ENCODE data around the gene SH2D3C.
"Not testable (repeated sequence)": the region's sequence is repeated elsewhere in the genome, so short reads cannot be mapped to it uniquely, and the experiment has no call there.

Gene SH2D3C

GRCh38 chr9:127783111-127784008, 4.9 kb upstream of the SH2D3C start:
- no peak for FAIRE-seq

GRCh38 chr9:127781806-127782205, 3.3 kb upstream of the SH2D3C start:
- no peak for FAIRE-seq

- FAIRE-seq: not testable (repeated sequence)
These were observed 2.4 kb upstream of the SH2D3C start for GRCh38 chr9:127780909-127781308.

DNA sequence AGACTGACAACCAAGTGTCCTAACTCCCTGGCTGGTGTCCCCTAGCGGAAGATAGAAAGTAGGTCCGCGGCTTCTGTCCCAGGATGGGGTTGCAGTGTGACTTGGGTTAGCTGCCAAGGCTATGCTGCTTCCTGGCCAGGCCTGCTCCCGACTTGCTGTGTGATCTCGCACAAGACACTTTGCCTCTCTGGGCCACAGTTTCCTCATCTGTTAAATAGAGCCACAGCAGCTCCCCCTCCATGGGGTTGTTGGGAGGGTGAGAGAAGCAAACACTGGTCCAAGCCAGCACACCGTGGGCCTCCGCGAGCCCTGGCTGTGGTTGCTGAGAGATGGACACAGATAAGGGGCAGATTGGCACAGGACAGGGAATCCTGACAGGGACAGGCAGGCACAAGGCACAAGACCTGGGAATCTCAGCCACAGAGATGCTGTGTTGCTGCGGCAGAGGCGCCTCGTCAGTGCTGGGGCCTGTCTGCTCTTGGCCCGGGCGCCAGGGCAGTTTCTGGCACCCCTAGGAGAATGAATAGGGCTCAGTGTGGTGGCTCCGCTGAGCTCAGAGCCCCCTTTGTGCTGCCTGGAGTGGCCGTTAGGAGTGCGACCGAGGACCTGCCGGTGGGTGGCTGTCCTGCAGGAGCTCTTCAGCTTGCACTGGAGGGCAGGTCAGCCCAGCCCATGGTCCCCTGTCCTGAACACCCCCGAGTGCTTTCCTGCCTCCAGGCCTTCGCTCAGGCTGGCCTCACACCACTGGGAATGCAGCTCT, 1.8 kb upstream of the SH2D3C start:
- FAIRE-seq: no peak

GRCh38 chr9:127779136-127779981, 893 bp upstream of the SH2D3C start:
- FAIRE-seq: no peak

DNA sequence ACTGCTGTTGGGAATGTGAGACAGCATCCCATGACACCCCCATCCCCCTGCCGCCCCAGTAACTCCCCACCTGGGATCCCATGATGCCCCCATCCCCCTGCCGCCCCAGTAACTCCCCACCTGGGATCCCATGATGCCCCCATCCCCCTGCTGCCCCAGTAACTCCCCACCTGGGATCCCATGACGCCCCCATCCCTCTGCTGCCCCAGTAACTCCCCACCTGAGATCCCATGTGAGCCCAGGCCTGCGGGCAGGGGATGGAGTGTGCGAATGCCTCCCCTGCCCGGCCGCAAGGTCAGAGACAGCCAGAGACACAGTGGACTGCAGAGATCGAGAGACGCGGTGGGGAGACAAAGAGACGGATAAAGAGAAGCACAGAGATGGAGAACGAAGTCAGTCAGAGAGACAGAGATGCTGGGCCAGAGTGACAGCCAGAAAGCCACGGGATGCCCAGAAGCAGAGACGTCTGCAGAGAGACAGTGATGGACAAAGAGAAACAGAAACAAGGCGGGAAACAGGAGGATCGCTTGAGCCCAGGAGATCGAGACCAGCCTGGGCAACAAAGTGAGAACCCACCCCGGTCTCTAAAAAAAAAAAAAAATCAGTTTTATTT, 992 bp downstream of the SH2D3C start:
- FAIRE-seq: no peak

DNA sequence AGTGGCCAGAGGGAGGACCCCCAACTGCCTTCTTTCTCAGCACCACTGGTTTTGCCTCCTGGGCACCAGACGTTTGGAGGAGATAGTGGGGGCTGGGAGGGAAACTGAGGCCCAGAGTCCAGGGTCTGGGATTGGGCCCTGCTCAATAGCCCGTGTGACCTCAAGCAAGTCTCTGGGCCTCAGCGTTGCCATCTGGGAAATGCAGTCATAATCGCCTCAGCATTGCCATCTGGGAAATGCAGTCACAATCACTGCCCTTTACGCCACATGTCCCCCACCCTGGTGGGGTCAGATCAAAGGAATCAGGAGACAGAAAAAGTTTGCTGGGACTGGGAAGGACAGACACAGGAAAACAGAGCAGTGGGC, 1.6 kb downstream of the SH2D3C start:
- FAIRE-seq: no peak

- FAIRE-seq: no peak
These were observed 2.1 kb downstream of the SH2D3C start for GRCh38 chr9:127776195-127776923.

GRCh38 chr9:127773981-127774380, 4.5 kb downstream of the SH2D3C start:
- no peak for FAIRE-seq

- FAIRE-seq: no peak
These were observed 5.2 kb downstream of the SH2D3C start for GRCh38 chr9:127773272-127773671.

- FAIRE-seq: no peak
These were observed 5.9 kb downstream of the SH2D3C start for GRCh38 chr9:127772603-127773002.

DNA sequence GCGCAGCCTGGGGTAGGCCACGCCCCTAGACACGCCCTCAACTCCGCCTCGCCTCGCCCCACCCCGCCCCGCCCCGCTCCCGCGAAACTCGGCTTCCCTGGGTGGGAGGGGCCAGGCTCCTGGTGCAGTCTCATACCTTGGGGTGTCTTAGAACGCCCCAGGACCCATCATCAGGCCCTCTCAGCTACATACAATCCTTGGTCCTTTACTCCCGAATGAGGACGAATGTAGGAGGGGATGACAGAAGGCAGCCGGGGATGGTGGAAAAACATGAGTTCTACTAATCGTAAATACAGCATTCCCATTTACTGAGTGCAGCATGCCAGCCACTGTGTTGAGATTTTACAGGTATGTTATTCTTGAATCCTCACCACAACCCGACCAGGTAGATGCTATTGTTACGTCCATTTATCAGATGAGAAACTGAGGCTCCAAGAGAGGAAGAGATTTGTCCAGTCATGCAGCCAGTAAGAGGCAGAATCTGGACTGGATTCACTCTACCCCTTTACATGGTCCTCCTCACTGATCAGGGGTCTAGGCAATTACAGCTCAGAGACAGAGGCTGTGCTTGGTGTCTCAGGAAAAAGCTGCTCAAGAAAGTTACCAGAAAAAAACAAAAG, 6.8 kb downstream of the SH2D3C start:
- no peak for FAIRE-seq

DNA sequence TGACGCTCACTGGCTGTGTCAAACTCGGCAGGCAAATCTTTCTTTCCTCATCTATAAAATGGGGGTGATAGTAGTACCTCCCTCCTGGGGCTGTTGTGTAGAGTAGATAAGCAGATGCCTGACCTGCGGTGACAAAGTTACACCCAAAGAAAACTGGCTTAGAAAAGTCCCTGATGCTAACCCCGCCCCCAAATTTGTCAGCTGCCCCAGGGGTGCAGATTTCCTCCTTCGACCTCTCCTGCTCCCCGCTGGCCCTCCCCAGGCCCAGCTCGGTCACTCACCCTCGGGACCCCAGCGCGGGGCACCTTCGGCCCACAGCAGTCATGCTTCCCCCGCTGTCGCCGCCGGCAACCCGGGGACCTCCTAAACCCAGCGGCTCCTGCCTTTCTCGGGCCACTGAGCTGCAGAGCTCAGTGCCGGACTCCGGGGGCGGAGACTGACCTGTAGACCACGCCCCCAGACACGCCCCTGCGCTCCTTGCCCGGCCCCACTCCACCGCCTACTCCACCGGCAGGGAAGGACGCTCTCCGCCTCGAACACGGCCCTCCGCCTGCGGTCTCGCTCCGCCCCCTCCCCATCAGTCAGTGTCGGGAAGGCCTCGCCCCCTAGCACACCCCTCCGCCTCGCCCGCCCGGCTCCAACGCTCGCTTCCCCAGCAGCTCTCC, 7.4 kb downstream of the SH2D3C start:
- peak; percentile 88 for FAIRE-seq

DNA sequence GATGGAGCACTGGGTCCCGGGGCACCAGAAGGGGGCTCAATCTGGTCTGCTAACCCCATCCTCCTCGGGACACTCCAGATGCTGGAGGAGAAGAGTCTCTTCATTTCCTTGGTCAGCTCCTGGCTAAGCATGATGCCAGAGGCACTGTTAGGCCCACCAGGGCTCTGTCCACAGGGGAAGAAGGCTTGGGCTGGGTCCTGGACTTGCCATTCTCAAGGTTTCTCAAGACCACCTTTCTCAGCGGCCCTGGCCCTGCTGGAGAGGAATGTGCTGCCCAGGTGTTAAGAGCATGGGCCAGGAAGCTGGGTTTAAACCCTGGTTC, 7.9 kb downstream of the SH2D3C start:
- FAIRE-seq: no peak

DNA sequence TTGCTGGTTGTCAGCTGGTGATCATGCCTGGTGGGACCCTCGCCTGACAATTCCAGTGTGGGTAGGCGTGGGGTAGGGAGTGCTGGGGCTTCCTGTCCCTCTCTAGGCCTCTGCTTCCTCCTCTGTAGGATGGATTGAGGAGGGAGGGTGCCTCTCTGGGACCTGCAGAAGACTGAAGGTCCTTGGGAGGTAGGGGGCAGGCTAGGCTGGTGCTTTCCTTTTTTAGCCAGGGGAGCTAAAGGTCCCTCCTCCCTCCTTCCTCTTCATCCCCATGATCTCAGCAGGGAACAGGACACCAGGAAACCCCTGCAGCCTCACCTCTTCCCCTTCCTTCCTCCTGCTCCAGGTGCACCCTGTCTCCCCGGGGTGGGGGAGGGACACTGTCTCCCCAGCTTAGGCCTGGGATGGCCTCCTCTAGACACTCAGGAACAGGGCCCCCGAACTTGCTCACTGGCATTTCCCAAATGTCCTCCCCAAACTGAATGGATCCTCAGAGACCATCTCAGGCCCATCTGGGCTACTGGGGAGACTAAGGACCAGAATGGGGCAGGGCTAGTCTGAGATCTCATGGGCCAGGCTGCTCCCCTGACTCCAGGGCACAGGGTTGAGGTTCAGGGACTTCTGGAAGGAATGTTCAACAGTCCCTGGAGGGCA, 8.4 kb downstream of the SH2D3C start:
- FAIRE-seq: no peak

GRCh38 chr9:127769101-127769500, 9.4 kb downstream of the SH2D3C start:
- no peak for FAIRE-seq

DNA sequence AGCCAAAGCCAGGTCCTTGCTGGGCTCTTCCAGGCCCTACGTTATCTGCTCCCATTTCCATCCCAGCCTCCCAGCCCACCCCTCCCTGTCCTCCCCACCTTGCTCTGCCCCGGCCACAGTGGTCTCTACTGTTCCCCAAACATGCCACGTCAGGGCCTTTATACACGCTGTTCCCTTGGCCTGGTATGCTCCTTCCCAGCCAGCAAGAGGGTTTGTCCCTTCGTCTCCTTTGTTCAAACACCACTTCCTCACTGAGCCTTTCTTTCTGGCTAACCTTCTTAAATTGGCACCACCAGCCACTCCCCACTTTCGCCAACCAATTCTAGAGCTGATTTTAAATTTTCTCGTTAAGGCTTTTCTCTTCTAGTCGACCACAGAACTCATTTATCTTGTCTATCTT, 9.8 kb downstream of the SH2D3C start:
- FAIRE-seq: no peak

- FAIRE-seq: no peak
These were observed 10.5 kb downstream of the SH2D3C start for GRCh38 chr9:127767909-127768331.

DNA sequence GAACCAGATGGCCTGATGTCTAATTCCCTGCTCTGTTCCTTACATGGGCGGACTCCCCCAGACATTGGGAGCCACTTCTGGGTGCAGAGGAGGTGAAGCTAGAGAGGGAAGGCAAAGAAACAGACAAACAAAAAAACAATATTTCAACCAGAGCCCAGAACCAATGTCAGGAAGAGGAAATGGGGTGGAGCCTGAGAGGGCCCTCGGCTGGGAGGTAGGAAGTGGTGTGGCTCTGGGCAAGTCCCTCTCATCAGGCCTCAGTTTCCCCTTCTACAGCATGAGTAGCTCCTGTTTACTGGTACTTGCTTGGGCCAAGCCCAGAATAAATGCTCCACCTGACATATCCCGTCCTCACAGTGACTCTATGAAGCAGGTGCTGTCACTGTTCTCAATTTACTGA, 11.1 kb downstream of the SH2D3C start:
- FAIRE-seq: no peak

DNA sequence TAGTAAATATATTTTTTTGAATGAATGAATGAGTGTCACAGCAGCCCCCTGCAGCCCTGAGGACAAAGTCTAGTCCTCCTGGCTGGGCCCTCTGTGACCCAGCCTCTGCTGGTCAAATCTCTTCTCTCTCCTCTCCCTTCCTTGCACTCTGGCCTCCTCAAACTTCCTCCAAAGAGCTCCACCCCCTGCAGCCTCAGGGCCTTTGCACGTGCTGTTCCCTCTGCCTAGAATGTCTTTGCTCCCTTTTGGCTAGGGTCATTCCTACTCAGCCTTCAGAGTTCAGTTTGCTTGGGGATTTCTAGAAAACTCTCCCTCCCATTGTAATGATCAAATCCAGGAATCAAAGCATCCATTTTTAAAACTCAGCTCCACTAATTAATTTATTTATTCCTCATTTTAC, 13.0 kb downstream of the SH2D3C start:
- FAIRE-seq: no peak

DNA sequence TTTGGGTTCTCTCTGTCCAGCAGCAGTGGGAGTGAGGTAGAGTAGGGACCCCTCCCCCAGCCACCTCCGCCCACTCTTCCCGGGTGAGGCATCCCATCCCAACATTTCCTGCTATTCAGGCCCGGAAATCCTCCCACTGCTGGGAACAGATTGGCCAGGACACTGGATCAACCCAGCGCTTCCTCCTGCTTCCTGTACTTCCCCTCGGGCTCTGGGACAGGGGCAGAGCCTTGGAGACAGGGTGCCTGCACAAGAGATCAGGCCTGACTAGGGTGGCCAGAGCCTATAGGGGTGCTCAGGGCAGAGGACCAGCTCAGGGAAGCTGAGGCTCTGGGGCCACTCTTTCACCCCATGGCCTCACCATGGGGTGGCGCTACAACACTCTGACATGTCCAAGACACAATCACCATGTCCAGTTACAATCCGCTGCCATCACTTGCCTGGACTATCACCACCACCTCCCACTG, 14.5 kb downstream of the SH2D3C start:
- FAIRE-seq: no peak

Data from A204.1 (cell line).